Ectodermal cell (in vitro differentiated cells): ENCODE results near the gene SMCHD1. TPM values are rescaled to one million over a fixed set of nuclear protein-coding genes. Genes with fewer than 3 reads are reported as not detected.

Source experiments
- H3K27ac ChIP-seq: 2 replicates; pipeline ENCODE4 v1.7.0; 2013; ENCODE audit warnings: mild to moderate bottlenecking, low read depth, low read length; ENCODE audit not compliant: insufficient read depth, poor library complexity, severe bottlenecking
- H3K27me3 ChIP-seq: 2 replicates; pipeline ENCODE4 v1.7.0; 2013; ENCODE audit warnings: mild to moderate bottlenecking, low read length; ENCODE audit not compliant: insufficient read depth, control insufficient read depth, poor library complexity, severe bottlenecking
- H3K36me3 ChIP-seq: one replicate; pipeline ENCODE4 v1.7.0; 2013; ENCODE audit warnings: low read length; ENCODE audit not compliant: control insufficient read depth, insufficient read depth
- H3K4me1 ChIP-seq: one replicate; pipeline ENCODE4 v1.7.0; 2013; ENCODE audit warnings: low read length; ENCODE audit not compliant: control insufficient read depth, insufficient read depth
- H3K4me3 ChIP-seq: 2 replicates; pipeline ENCODE4 v1.7.0; 2013; ENCODE audit warnings: low read depth, low read length, control low read depth; ENCODE audit not compliant: insufficient read depth
- H3K9me3 ChIP-seq: 2 replicates; pipeline ENCODE4 v1.7.0; 2013; ENCODE audit warnings: mild to moderate bottlenecking, low read length, moderate library complexity; ENCODE audit not compliant: control insufficient read depth
- WGBS, 2 experiments: methylation state at CpG; one replicate each; pipeline ENCODE4 v1.1.7; 2013; ENCODE audit warnings: missing lambda C conversion rate in 2 of 2; 5-methylcytosine and 5-hydroxymethylcytosine counted together
- polyA plus RNA-seq, 4 experiments: library from polyadenylated mRNA; stranded (reverse); fragments of 50-300 nt; gene quantifications; one replicate each; pipeline ENCODE4 v1.2.3, GENCODE V29; 2013

SMCHD1 gene
- polyA plus RNA-seq (2013, experiment 1 of 4) = 44.2 TPM
- 43.9 TPM for polyA plus RNA-seq (2013, experiment 2 of 4)
- 31.1 TPM for polyA plus RNA-seq (2013, experiment 3 of 4)
- polyA plus RNA-seq (2013, experiment 4 of 4) = 39.2 TPM

GRCh38 chr18:2655178-2655953 lies at the start of gene SMCHD1:
SMCHD1 (plus strand) TSS chr18:2655726; CDS start chr18:2656076, 350 bp downstream.
- Histone ChIP-seq H3K36me3 (no peaks in the 10 kb centered on the region), H3K9me3 (no peaks in the 10 kb centered on the region), H3K27ac (peak within 1 kb of the TSS; percentile 86), H3K4me1 (peaks cover 4% of the 10 kb centered on the region), H3K27me3 (peaks cover 22% of the 10 kb centered on the region), H3K4me3 (peak within 1 kb of the TSS; percentile 95)
- WGBS, 2 experiments = 0% methylated on average over 100 of the region's 100 CpGs

- H3K4me1 ChIP-seq = no peaks in the 10 kb centered on the region
- no peak overlapping the region for H3K4me3 ChIP-seq
- peaks cover 17% of the 10 kb centered on the region for H3K36me3 ChIP-seq
- 100% methylated on average over 1 of the region's 2 CpGs for WGBS, 2 experiments
- no peak overlapping the region for H3K27ac ChIP-seq
- H3K9me3 ChIP-seq = no peaks in the 10 kb centered on the region
- H3K27me3 ChIP-seq = no peaks in the 10 kb centered on the region
These were observed 49.2 kb upstream of the SMCHD1 start for GRCh38 chr18:2606335-2606734.

GRCh38 chr18:2609604-2610003 lies 45.9 kb upstream of the SMCHD1 start:
- H3K27me3 ChIP-seq = no peaks in the 10 kb centered on the region
- peaks cover 18% of the 10 kb centered on the region for H3K36me3 ChIP-seq
- WGBS, 2 experiments = 92% methylated on average over 2 of the region's 2 CpGs
- no peaks in the 10 kb centered on the region for H3K4me1 ChIP-seq
- no peaks in the 10 kb centered on the region for H3K9me3 ChIP-seq
- H3K27ac ChIP-seq = no peak overlapping the region
- no peak overlapping the region for H3K4me3 ChIP-seq

GRCh38 chr18:2610549-2610948 lies 45.0 kb upstream of the SMCHD1 start:
- no peaks in the 10 kb centered on the region for H3K4me1 ChIP-seq
- 90 to 96% methylated on average over 4 to 5 of the region's 5 CpGs for WGBS, 2 experiments
- no peaks in the 10 kb centered on the region for H3K9me3 ChIP-seq
- H3K36me3 ChIP-seq = peaks cover 26% of the 10 kb centered on the region
- no peak overlapping the region for H3K4me3 ChIP-seq
- no peaks in the 10 kb centered on the region for H3K27me3 ChIP-seq
- H3K27ac ChIP-seq = no peak overlapping the region

DNA sequence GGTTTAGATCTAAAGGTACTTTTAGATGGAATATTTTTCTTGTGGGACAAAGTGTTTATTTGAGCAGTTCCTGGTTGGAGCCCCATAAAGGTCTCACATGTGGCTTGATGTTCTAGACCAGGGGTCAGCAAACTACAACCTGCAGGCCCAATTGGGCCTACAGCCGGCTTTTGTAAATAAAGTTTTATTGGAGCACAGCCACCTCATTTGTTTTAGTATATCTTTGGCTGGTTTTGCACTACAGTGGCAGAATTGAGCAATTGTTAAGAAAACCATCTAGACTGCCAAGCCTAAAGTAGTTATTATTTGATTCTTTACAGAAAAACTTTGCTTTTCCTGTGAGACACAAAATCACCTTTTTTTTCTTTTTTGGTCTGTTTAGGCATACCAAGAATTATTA lies 42.5 kb upstream of the SMCHD1 start:
- Histone ChIP-seq H3K27ac (no peak overlapping the region), H3K36me3 (peaks cover 26% of the 10 kb centered on the region), H3K9me3 (no peaks in the 10 kb centered on the region), H3K4me3 (no peak overlapping the region), H3K27me3 (no peaks in the 10 kb centered on the region), H3K4me1 (no peaks in the 10 kb centered on the region)
- 96 to 100% methylated on average over 1 of the region's 1 CpG for WGBS, 2 experiments

GRCh38 chr18:2617401-2617998 lies 38.0 kb upstream of the SMCHD1 start:
- no peak overlapping the region for H3K27ac ChIP-seq
- no peaks in the 10 kb centered on the region for H3K4me1 ChIP-seq
- no peaks in the 10 kb centered on the region for H3K9me3 ChIP-seq
- H3K36me3 ChIP-seq = peaks cover 17% of the 10 kb centered on the region
- no peak overlapping the region for H3K4me3 ChIP-seq
- no peaks in the 10 kb centered on the region for H3K27me3 ChIP-seq
- 96 to 97% methylated on average over 4 of the region's 4 CpGs for WGBS, 2 experiments

DNA sequence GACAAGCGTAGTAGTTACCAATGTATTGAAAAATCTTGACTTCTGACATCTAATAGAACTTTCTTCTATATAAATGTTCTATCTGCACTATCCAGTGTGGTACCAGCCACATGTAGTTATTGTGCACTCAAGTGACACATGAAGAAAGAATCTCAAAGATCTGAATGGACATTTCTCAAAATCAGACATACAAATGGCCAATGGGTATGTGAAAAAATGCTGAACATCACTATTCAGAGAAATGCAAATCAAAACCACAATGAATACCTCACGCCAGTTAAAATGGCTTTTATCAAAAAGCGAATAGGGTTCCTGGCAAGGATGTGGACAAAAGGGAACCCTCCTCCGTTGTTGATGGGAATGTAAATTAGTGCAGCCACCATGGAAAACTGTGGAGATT lies 37.5 kb upstream of the SMCHD1 start:
- Histone ChIP-seq H3K27me3 (no peaks in the 10 kb centered on the region), H3K36me3 (peaks cover 15% of the 10 kb centered on the region), H3K27ac (no peak overlapping the region), H3K4me3 (no peak overlapping the region), H3K9me3 (no peaks in the 10 kb centered on the region), H3K4me1 (no peaks in the 10 kb centered on the region)
- WGBS, 2 experiments = 98 to 100% methylated on average over 1 to 3 of the region's 4 CpGs

GRCh38 chr18:2625217-2625616 lies 30.3 kb upstream of the SMCHD1 start:
- no peaks in the 10 kb centered on the region for H3K9me3 ChIP-seq
- no peaks in the 10 kb centered on the region for H3K36me3 ChIP-seq
- H3K4me3 ChIP-seq = no peak overlapping the region
- 82 to 84% methylated on average over 5 of the region's 5 CpGs for WGBS, 2 experiments
- no peaks in the 10 kb centered on the region for H3K27me3 ChIP-seq
- no peak overlapping the region for H3K27ac ChIP-seq
- no peaks in the 10 kb centered on the region for H3K4me1 ChIP-seq

DNA sequence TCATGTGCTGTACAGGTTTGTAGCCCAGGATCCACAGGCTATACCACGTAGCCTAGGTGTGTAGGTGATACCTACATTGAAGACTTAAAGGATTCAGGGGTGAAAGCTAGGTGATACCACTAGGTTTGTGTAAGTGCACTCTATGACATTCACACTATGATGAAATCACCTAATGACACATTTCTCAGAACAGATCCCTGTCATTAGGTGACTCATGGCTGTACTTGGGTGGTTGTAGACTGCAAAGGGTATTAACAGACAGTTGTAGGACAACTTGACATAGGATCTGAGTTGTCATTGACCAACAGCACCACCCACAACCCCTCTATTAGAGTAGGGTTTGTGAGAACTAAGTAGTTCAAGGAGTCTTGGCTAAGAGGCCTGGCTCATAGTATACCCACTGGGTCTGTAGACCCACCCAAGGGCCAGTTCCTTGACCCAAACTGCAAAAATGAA lies 27.7 kb upstream of the SMCHD1 start:
- no peaks in the 10 kb centered on the region for H3K4me1 ChIP-seq
- H3K27me3 ChIP-seq = no peaks in the 10 kb centered on the region
- no peak overlapping the region for H3K4me3 ChIP-seq
- no peaks in the 10 kb centered on the region for H3K36me3 ChIP-seq
- H3K27ac ChIP-seq = no peak overlapping the region
- WGBS, 2 experiments = 84 to 92% methylated on average over 1 of the region's 1 CpG
- H3K9me3 ChIP-seq = no peaks in the 10 kb centered on the region

- no peak overlapping the region for H3K27ac ChIP-seq
- no peaks in the 10 kb centered on the region for H3K27me3 ChIP-seq
- no peaks in the 10 kb centered on the region for H3K4me1 ChIP-seq
- no peaks in the 10 kb centered on the region for H3K9me3 ChIP-seq
- H3K36me3 ChIP-seq = no peaks in the 10 kb centered on the region
- WGBS, 2 experiments = 93 to 98% methylated on average over 2 of the region's 2 CpGs
- no peak overlapping the region for H3K4me3 ChIP-seq
These were observed 26.5 kb upstream of the SMCHD1 start for GRCh38 chr18:2629003-2629402.
